ENCODE results near the gene ARID1A.

ARID1A gene

DNA sequence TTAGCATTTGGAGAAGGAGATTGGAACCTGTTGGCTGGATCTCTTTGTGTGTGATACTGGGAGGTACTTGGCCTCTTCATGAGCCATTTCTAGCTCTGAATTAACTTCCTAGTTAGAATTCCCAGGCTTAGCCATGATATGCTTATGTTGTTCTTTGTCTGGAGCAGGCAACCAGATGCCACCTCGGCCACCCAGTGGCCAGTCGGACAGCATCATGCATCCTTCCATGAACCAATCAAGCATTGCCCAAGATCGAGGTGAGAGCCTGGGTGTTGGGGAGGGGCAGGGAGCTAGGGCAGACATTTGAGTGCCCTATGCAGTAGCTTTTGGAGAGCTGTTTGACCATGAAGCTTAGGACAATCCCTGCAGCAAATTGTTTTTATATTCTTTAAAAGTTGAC, 65.4 kb downstream of the ARID1A start:
- DNase-seq (ENCODE audit: low spot score): no peak

DNA sequence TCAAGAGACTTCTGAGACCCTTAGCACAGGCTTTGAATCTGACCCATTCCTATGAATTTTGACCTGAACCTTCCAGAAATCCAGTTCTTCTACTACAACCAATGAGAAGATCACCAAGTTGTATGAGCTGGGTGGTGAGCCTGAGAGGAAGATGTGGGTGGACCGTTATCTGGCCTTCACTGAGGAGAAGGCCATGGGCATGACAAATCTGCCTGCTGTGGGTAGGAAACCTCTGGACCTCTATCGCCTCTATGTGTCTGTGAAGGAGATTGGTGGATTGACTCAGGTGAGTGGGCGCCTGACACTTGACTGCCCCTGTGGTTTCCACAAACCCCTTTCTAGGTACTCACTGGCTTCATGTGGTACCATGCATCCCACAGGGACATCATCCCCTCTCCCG, 71.9 kb downstream of the ARID1A start:
- DNase-seq (ENCODE audit: low spot score): no peak

DNA sequence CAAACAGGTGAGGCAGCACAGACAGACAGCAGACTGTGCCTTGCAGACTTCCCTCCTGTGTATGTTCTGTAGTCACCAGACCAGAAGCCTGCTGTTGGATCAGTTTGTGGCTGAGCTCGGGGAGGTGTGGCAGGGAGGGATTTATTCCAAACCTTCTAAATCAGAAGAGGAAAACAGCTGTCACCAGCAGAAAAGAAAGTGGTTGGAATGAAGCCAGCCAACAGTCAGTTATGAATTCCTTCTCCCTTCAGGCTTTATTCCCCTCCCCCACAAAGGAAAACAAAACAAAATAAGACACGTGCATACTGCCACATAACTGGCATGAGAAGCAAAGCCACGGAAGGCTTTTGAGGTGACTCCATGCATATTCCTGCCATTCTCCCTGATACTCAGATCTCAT, 72.9 kb downstream of the ARID1A start:
- peak; percentile 57 for DNase-seq (ENCODE audit: low spot score)

DNA sequence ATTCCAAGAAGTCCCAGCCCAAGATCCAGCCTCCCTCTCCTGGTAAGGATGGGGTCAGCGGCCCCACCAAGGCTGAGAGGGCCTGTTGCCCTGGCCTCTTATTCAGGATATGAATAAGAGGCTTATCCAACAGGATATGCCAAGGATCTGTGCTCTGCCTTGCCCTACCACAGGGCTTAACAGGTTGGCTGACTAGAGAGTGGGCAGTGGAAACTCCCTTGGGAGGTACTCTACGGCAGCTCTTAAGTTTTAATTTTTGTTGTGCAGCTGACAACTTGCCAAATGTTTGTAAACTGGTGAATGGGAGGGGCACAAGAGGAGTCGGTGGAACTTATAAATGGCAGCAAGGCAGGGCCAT, 75.4 kb downstream of the ARID1A start:
- no peak for DNase-seq (ENCODE audit: low spot score)

DNA sequence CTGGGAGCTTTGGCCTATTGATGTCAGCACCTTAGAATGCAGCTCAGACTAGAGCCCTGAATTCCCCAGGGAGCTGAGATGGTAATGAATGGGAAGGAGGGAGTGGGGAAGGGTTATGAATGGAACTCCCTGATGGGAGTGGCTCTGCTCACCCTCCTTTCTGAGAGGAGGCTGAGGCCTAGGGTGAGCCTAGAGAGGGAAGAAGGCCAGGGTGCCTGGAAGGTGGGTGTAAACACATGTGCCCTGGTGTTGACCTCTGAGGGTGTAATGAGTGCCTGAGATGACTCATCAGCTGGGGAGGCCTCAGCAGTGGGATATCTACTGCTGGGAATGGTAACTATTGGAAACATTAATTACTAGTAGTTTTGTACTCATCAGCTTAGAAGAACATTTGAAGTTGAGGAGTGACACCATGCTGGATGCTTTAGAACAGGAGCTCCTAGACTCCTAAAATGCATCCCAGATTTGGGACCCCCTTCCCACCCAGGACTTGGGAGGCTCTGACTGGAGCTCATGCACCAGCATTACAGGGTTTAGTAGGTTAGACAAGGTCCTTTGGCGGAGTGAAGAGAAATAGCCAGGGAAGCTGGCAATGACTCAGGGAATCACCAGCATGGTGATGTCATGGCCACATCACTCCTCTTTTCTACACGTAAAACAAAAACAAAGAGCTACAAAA, 76.0 kb downstream of the ARID1A start:
- peak; percentile 84 for DNase-seq (ENCODE audit: low spot score)

DNA sequence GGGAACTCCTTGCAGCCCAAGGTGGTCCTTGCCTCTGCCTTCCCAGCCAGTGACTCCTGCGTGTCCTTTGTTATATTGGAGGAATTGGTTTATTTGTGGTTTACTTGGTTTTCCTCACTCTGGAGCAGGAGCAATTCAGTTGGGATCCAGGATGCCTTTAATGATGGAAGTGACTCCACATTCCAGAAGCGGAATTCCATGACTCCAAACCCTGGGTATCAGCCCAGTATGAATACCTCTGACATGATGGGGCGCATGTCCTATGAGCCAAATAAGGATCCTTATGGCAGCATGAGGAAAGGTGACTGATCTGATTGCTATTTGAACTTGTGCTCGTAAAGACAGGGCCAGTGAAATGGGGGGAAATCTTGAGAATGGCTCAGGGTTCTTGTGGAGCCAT, 76.9 kb downstream of the ARID1A start:
- peak; percentile 93 for DNase-seq (ENCODE audit: low spot score)

DNA sequence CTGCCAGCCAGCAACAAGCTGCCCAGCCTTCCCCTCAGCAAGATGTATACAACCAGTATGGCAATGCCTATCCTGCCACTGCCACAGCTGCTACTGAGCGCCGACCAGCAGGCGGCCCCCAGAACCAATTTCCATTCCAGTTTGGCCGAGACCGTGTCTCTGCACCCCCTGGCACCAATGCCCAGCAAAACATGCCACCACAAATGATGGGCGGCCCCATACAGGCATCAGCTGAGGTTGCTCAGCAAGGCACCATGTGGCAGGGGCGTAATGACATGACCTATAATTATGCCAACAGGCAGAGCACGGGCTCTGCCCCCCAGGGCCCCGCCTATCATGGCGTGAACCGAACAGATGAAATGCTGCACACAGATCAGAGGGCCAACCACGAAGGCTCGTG, 78.6 kb downstream of the ARID1A start:
- DNase-seq (ENCODE audit: low spot score): no peak

DNA sequence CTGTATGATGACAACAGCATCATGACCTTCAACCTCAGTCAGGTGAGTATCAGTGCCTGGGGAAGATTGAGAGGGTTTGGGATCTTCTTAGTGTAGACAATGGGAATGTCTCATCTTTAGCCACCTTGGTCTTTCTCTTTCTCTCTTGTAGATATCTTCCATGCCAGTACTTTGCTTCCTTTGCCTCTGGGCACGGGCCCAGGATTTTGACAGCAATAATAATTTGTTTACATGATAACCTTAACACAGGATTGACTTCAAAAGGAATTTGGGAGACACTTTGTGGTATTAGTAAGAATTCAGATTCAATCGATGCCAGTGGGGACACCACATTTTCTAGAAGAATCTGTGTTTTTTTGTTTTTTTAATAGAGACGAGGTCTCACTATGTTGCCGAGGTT, 79.9 kb downstream of the ARID1A start:
- DNase-seq (ENCODE audit: low spot score): no peak

DNA sequence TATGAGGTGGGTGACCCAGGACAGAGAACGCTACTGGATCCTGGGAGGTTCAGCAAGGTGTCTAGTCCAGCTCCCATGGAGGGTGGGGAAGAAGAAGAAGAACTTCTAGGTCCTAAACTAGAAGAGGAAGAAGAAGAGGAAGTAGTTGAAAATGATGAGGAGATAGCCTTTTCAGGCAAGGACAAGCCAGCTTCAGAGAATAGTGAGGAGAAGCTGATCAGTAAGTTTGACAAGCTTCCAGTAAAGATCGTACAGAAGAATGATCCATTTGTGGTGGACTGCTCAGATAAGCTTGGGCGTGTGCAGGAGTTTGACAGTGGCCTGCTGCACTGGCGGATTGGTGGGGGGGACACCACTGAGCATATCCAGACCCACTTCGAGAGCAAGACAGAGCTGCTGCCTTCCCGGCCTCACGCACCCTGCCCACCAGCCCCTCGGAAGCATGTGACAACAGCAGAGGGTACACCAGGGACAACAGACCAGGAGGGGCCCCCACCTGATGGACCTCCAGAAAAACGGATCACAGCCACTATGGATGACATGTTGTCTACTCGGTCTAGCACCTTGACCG, 83.4 kb downstream of the ARID1A start:
- DNase-seq (ENCODE audit: low spot score): no peak

DNA sequence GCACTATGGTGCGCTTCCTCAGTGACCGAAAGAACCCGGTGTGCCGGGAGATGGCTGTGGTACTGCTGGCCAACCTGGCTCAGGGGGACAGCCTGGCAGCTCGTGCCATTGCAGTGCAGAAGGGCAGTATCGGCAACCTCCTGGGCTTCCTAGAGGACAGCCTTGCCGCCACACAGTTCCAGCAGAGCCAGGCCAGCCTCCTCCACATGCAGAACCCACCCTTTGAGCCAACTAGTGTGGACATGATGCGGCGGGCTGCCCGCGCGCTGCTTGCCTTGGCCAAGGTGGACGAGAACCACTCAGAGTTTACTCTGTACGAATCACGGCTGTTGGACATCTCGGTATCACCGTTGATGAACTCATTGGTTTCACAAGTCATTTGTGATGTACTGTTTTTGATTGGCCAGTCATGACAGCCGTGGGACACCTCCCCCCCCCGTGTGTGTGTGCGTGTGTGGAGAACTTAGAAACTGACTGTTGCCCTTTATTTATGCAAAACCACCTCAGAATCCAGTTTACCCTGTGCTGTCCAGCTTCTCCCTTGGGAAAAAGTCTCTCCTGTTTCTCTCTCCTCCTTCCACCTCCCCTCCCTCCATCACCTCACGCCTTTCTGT, 84.6 kb downstream of the ARID1A start:
- no peak for DNase-seq (ENCODE audit: low spot score)

DNA sequence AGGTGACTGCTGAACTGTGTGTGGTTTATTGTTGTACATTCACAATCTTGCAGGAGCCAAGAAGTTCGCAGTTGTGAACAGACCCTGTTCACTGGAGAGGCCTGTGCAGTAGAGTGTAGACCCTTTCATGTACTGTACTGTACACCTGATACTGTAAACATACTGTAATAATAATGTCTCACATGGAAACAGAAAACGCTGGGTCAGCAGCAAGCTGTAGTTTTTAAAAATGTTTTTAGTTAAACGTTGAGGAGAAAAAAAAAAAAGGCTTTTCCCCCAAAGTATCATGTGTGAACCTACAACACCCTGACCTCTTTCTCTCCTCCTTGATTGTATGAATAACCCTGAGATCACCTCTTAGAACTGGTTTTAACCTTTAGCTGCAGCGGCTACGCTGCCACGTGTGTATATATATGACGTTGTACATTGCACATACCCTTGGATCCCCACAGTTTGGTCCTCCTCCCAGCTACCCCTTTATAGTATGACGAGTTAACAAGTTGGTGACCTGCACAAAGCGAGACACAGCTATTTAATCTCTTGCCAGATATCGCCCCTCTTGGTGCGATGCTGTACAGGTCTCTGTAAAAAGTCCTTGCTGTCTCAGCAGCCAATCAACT, 85.5 kb downstream of the ARID1A start:
- no peak for DNase-seq (ENCODE audit: low spot score)

DNA sequence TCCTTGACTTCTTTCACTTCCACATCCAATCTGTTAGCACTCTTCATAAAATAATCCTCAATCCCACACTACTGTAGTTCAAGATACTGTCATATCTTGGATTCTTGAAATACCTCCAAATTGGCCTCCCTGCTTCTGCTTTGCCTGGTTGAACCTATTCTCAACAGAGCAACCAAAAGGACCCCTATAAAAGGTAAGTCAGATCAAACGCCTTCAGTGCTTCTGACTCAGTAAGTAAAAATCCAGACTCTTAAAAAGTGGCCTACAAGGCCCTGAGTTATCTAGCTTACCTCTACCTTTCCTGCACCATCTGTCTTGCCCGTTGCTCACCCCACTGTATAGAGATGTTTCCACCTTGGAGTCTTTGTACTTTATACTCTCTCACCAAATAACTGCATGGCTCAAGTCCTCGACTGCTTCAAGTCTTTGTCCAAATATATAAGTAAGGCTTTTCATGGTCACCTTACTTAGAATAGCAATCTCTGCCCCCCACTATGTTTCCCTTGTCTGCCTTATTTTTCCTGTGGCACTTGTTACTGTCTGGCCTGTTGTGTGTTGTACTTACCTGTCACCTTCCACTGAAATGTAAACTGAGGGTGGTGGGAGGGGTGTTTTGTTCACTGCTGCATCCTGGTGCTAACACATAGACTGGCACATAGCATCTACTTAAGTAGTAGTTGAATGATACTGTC, 86.9 kb downstream of the ARID1A start:
- DNase-seq (ENCODE audit: low spot score): no peak

DNA sequence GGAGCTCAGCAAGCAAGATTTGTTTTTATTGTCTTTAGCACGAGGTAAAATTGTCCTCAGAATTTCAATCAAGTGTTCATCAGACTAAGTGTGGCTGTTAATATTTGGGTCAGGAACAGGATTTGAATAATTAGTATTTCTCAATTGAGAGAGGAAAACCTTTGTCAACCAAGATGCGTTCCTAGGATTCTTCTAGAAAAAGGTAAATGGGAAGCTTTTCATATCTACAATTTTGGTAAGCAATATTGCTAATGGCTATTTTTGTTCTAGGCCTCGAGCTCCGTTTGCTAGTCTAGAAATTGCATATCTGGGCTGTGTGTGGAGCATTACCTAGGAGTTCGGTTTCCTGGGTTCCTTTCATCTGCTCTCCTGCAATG, 87.8 kb downstream of the ARID1A start:
- no peak for DNase-seq (ENCODE audit: low spot score)

DNA sequence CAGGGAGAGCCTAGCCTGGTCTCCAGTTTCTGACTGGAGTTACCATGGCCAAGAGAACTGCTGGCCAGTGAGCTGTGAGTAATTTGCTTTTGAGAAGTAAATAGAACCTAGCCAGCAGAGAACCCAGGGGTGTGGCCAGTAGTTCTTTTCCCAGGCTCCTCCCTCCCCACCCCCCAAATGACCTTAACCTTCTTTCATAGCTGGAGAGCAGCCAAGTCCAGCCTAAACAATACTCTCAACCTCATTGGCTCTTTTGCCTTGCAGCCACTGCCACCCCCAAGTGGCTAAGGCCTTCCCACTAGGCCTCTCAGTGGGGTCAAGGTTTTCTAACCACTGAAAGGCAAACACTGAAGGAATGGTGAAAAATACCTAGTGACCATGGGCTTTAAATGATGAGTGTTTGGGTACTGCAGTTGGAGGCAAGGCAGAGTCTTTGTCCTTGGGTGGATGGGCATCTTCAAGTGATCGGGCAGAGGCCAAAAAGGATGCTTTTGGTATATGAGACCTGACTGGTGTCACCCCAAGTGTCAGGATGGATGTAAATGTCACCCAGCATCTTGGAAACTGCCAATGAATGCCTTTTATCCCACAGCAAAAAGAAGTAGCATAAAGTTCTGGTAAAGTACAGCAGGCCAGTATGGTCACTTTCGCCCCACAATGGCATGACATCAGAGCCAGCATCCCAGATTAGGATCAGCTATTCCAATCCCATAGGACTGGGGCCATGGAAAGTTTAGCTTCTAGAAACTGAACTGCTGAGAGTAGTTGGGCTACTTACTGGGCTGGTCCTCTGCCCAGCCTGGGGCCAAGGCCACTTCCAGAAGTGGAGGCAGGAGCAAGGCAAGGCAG, 88.4 kb downstream of the ARID1A start:
- DNase-seq (ENCODE audit: low spot score): peak; percentile 51

DNA sequence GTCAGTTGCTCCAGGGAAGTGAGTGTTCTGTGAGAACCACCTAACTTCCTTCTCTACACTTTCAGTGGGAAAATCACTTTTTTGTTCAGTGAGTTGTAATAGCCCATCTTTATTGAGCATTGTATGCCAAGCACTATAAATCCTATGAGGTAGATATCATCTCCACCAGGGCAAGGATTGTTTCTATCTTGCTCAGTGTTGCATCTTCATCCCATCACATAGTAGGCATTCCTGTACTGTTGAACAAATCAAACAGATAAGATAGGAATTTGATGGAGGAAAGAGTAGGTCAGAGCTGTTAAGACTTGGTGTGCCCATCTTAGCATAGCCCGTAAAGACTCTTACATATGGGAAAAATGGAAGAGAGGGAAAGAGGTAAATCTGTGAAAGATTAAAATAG, 89.1 kb downstream of the ARID1A start:
- no peak for DNase-seq (ENCODE audit: low spot score)

DNA sequence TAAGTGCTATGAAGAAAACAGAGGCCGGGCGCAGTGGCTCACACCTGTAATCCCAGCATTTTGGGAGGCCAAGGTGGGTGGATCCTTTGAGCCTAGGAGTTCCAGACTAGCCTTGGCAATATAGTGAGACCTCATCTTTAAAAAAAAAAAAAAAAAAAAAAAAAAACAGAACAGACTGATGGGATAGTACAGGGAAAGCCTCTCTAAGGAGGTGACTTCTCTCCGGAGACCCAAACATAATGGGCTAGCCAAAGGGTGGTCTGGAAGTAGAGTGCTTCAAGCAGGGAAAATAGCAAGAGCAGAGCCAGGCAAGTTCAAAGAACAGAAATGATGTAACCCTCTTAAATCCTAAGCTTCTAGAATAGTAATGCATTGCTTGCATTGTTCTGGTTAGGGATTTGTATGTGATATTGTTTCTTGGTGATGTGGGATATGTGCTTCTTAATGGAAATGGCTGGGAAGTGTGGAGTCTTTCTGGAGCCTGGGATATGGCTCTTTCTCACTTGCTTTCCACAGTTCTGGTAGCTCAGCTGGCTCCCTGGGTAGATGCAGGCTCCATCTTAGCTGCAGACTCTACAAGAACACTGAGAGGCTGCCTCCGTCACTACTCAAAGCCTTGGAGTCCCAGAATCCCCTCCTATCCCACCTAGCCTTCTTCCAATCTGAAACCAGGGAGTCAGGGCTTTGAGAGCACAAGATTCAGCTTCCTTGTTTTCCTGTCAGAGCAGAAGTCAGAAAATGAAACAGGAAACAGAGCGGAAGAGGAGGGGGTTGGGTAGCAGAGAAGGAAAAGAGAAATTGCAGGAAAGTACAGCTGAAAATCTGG, 90.0 kb downstream of the ARID1A start:
- peak; percentile 27 for DNase-seq (ENCODE audit: low spot score)

DNA sequence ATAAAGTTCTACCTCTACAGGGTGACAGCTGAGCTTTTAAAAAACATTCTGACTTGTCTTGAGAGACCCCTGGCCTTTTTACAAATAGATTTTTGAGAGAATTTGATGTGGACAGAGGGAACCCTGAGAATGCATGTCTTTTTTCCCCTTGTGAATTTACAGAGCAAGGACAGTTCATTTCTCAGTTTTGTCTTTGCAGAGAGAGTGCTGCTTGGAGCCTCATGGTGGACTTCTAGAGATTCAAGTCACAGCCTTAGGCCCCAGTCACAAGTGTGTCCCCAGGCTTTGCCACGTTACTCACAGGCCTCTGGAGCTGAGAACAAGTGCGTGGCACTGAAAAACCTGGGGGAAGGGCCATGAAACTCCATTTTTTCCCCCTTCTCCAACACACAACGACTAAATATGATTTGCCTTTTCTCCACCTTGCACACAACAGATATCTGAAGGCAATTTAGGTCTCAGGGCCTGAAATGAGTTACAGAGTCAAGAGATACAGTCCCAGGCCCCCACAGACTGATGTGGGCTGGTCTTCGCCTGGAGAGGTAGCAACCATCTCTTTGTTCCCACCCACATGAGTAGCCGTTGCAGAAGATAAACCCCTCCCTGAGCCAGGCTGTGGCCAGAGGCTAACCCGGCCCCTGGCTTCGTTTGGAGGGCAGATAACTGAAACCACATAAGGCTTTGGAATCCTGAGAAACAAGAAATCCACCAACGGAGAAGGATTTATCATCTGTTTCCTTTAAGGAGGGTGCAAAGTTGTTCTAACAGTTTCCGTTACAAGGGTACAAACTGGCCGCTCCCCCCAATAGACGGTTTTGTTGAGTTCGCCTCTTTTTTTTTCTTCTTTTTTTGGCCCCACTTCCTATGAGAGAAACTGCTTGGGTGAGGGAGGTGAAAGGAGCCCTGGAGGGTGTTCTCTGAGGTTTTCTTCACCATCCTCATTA, 90.9 kb downstream of the ARID1A start:
- peak; percentile 88 for DNase-seq (ENCODE audit: low spot score)

DNA sequence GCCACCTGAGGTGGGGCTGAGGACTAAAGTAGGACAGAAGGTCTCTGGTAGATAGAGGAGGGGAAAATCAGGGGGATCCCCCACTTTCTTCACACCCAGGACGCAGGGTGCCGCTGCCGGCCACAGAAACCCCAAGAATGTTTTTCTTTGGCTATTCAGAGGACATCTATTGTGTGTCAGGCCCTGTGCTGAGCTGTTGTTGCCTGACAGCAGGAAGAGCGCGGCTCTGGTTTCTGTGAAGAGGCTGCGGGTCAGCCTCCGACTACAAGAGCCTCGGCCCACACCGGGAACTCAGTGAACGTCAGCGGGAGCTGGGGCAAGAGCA, 91.5 kb downstream of the ARID1A start:
- peak; percentile 34 for DNase-seq (ENCODE audit: low spot score)

DNA sequence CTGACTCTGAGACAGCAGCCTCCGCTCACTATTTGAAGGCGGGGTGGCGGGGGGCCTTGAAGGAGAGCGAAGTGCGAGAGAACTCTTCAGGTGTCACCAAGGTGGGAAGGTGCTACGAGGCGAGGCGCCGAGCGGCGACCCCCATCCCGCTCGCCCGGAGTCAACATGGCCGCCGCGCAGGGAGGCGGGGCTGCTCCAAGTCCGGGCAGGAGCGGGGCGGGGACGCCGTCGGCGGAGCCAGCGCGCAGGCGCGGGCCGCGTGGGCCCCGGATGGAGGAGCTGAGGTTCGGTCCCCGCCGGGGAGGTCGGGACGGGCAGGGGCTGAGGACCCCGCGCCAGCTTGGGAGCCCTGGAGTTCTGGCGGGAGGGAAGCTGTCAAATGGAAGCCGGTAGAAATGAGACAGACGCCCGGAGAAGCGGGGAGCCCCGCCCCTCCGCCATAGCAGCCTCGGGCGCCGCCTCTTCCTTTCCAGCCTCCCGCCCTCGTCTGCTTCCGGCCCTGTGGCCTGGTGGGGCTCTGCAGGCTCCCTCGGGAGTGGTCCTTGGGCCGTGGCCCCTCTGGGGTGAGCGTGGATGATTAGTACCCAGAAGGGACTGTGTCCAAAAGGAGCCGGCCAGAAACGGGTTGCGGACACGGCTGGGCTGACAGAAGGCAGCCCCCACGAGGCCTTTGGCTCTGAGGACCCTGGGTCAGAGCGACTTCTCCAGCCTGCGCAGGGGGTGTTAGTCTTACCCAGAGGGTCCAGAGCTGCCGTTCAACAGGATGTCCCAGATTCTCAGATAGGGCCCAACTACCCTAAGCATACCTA, 92.1 kb downstream of the ARID1A start, which contains the start of gene PIGV:
Gene PIGV, plus strand, starts transcription at position 245 of the 809 bp plus-strand sequence. CDS start 2,866 bp downstream, outside the sequence.
- peak; percentile 97 for DNase-seq (ENCODE audit: low spot score)
